ENCODE data around the gene FBLN7. TPM values are rescaled to one million over a fixed set of nuclear protein-coding genes. Genes with fewer than 3 reads are reported as not detected.

Gene FBLN7
- total and polyA plus RNA-seq, 2 of the 8 experiments (the other 6 are each of a cell fraction or from before 2014, with no cell fraction given), result 0.30 to 0.77 TPM

DNA sequence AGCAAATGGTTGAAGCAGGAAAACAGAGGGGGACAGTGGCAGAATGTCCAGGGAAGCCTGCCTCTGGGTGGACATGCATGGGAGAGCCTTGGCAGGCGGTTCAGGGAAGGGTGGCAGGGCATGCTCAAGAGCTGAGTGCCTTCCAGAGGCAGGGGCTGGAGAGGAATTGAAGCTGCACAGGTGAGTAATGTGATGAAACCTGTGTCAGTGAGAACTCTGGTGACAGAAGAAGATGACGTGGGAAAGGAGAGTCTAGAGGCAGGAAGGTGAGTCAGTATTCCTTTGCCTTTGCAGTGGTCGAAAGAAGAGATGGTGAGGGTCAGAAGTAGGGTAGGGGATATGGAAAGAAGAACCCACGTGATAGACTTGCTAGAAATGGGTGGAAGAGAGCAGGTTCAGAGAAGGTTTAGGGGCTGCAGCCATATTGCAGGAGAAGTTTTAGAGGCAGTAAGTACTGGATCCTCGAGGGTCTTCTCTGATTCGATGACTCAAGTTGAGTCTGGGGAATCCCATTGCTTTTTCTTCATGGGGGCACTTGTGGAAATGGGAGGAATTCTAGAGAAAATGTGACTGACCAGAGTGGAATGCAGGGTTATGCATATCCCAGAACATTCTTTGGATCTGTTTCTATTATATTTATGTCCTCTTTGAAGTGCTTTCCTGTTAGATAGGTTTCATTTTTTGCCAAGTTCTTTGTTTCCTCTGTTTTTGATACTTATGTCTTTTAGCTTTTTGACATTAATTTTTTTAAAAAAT, 45.7 kb upstream of the FBLN7 start:
- Histone ChIP-seq H3K9ac (replicated peaks in 1 of 4; ENCODE audit: extremely low read depth in 1 of 4, low read depth in 3 of 4, low read length in 3 of 4) (no peak overlapping the region), H2AK5ac (ENCODE audit: low read depth, low read length) (no peak overlapping the region), H3K23me2 (ENCODE audit: low read depth, low read length) (no peaks in the 10 kb centered on the region), H3K4me1 (replicated peaks in 1 of 4; ENCODE audit: control insufficient read depth in 3 of 4, insufficient read depth in 4 of 4, low read length in 3 of 4) (no peaks in the 10 kb centered on the region), H4K5ac (ENCODE audit: insufficient read length, low read depth, low read length) (no peak overlapping the region), H4K91ac (replicated peaks; ENCODE audit: insufficient read length, low read length) (no peak overlapping the region), H3K27me3 (replicated peaks in 1 of 4; ENCODE audit: control insufficient read depth in 3 of 4, extremely low read depth in 1 of 4, insufficient read depth in 3 of 4, low read length in 3 of 4) (no peaks in the 10 kb centered on the region), H3K79me2 (ENCODE audit: control insufficient read depth in 1 of 2, insufficient read depth in 2 of 2, low read length in 2 of 2) (no peaks in the 10 kb centered on the region), H2BK15ac (ENCODE audit: low read length) (no peak overlapping the region), H2AFZ (ENCODE audit: low read length) (no peak overlapping the region), H3K79me1 (ENCODE audit: low read depth, low read length) (no peaks in the 10 kb centered on the region), H3K14ac (ENCODE audit: insufficient read length) (no peak overlapping the region), H3K4me2 (ENCODE audit: insufficient read depth in 1 of 2, low read depth in 2 of 2, low read length in 2 of 2) (no peak overlapping the region), H2BK5ac (ENCODE audit: low read depth, low read length) (no peak overlapping the region), H3K23ac (ENCODE audit: insufficient read length) (no peak overlapping the region), H3K27ac (ENCODE audit: low read depth, low read length) (no peak overlapping the region), H3K56ac (replicated peaks; ENCODE audit: insufficient read length, low read depth, low read length) (no peak overlapping the region), H4K20me1 (replicated peaks in 1 of 2; ENCODE audit: control insufficient read depth in 1 of 2, insufficient read depth in 2 of 2, low read length in 2 of 2) (no peaks in the 10 kb centered on the region), H3K18ac (ENCODE audit: extremely low read depth, low read length) (no peak overlapping the region), H4K8ac (ENCODE audit: extremely low read depth, insufficient read depth, low read length) (no peak overlapping the region), H3K4me3 (ENCODE audit: extremely low read depth in 1 of 4, insufficient read depth in 2 of 4, low read depth in 3 of 4, low read length in 4 of 4) (no peak overlapping the region), H2BK12ac (ENCODE audit: low read depth, low read length) (no peak overlapping the region), H2BK20ac (ENCODE audit: low read length) (no peak overlapping the region), H3K36me3 (ENCODE audit: control insufficient read depth in 2 of 4, insufficient read depth in 4 of 4, low read length in 3 of 4) (peaks cover 0 to 6% (median under 1%) of the 10 kb centered on the region in 4 experiments; a peak in 2 of 8 replicates), H3K9me3 (ENCODE audit: insufficient read depth in 2 of 2, low read depth in 1 of 2, low read length in 1 of 2) (no peaks in the 10 kb centered on the region), H3K4ac (replicated peaks; ENCODE audit: insufficient read length, low read depth, low read length) (no peak overlapping the region), H2BK120ac (replicated peaks; ENCODE audit: low read depth, low read length) (no peak overlapping the region)
- WGBS, 2 experiments (ENCODE audit: extremely low coverage in 1 of 2, insufficient coverage in 1 of 2, insufficient read length in 1 of 2, insufficient replicate concordance in 2 of 2, low coverage in 1 of 2, low lambda C conversion rate in 2 of 2, missing lambda C conversion rate in 1 of 2), result 90% methylated on average over 6 of the region's 6 CpGs; no CpG with 5 or more reads in 1 of the 2 experiments
- POLR2A ChIA-PET (ENCODE audit: partially characterized antibody), result no interaction called here
- FAIRE-seq, result no peak
- CTCF ChIA-PET (ENCODE audit: partially characterized antibody), result interaction anchor here (1.1 to 1.6 kb wide), 2 partner anchors 10 to 34 kb away, joined by 3 read pairs; no protein-coding TSS in a partner anchor
- DNase-seq (ENCODE audit: low read depth in 1 of 2, low spot score in 2 of 2), result no peak

All from H1 (cell line).